ENCODE data around the gene SLC6A11. TPM values are rescaled to one million over a fixed set of nuclear protein-coding genes. Genes with fewer than 3 reads are reported as not detected.

Gene SLC6A11
- total RNA-seq, 1 donor from 2014 or later = not detected

DNA sequence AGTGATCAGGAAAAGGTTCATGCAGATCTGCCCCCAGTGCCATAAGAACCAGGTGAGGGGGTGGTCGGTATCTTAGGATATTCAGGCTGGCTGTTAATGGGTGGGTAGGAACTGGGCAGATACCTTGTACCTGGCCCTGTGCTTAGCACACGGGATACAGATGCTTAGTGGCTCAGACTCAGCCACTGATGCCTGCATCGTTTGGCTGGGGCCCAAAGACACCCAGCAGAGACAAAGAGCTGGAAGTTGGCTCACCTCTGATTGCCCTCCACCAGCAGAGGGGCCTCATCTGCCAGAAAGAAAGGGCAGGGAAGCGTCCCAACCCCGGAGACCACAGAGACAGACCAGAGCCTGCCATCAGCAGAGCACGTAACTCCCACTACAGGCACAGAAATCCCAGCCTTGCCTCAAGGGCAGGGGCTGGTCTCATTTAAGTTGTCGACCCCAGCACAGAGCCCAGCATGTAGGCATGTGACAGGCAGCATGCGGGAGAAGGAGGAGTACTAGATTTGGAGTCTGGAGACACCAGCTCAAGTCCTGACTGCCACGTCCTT lies 112.5 kb downstream of the SLC6A11 start:
- no peak for DNase-seq (ENCODE audit: extremely low read depth, low read depth, low spot score)

- DNase-seq (ENCODE audit: extremely low read depth, low read depth, low spot score) = no peak
Observed at GRCh38 chr3:10928961-10929471, 113.0 kb downstream of the SLC6A11 start.

GRCh38 chr3:10929978-10930665 lies 114.1 kb downstream of the SLC6A11 start:
- DNase-seq (ENCODE audit: extremely low read depth, low read depth, low spot score) = no peak

GRCh38 chr3:10930666-10931040 lies 114.6 kb downstream of the SLC6A11 start:
- DNase-seq (ENCODE audit: extremely low read depth, low read depth, low spot score) = no peak

- no peak for DNase-seq (ENCODE audit: extremely low read depth, low read depth, low spot score)
Observed at GRCh38 chr3:10932596-10932995, 116.6 kb downstream of the SLC6A11 start.

- no peak for DNase-seq (ENCODE audit: extremely low read depth, low read depth, low spot score)
Observed at GRCh38 chr3:10933021-10933420, 117.0 kb downstream of the SLC6A11 start.

DNA sequence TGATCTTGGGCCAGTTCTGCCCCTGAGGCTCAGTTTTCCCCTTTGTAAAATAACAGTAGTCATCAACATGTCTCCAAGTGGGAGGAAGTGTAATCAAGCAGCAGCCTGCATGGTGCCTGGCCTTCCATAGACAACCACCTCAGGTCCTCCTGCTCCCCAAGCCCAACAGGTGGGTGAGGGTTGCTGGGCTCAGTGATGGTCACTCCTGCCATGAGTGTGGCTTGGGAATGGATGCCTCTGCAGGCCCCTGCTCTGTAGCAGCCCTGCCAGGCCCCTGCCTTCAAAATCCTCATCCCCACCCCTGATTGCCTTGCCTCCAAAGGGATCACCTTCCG lies 117.4 kb downstream of the SLC6A11 start:
- no peak for DNase-seq (ENCODE audit: extremely low read depth, low read depth, low spot score)

GRCh38 chr3:10933805-10934481 lies 117.9 kb downstream of the SLC6A11 start:
- DNase-seq (ENCODE audit: extremely low read depth, low read depth, low spot score) = no peak

DNA sequence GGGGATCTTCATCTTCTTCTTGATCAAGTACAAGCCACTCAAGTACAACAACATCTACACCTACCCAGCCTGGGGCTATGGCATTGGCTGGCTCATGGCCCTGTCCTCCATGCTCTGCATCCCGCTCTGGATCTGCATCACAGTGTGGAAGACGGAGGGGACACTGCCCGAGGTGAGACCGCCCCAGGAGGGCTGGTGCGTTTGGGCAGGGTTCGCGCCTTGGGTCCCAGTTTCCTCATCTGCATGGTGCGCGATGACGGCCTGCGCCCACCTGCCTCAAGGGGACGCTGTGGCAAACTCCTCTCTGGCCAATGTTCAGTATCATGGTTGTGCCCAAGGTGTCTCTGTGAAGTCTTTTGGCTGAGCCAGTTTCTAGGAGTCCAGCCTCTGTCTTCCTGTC lies 119.0 kb downstream of the SLC6A11 start:
- DNase-seq (ENCODE audit: extremely low read depth, low read depth, low spot score) = no peak

DNA sequence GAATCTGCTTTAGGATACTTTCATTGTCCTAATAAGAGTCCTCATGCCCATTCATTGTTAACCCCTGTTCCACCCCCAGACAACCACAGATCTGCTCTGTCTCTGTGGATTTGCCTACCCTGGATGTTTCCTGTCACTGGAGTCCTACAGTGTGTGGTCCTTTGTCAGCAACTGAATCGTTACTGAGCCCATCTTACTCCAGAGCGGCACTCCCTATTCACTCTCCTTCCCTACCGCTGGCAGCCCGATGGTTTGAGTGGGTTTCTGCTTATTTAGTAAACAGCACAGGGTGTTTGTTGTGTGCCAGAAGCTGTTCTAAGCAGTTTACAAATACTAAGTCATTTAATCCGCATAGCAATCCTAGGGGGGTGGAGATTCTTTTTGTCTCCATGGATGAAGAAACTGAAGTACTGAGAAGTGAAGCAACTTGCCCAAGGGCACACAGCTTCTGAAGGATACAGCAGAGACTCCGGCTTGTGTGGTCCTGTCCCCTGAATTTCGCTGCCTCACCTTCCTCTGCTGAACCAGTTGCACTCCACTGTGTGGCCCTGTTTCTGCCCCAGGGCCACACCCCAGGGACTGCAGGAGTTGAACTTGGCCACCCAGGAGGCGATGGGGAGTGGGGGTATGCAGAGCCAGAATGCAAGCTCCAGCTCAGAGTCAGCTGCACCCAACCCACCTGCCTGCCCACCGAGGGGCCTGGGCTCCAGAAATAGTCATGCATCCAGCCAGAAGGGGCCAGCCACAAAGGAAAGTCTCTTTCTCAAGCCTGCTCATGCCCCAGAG lies 120.0 kb downstream of the SLC6A11 start:
- no peak for DNase-seq (ENCODE audit: extremely low read depth, low read depth, low spot score)

- DNase-seq (ENCODE audit: extremely low read depth, low read depth, low spot score) = no peak
Observed at GRCh38 chr3:10936686-10937085, 120.7 kb downstream of the SLC6A11 start.

DNA sequence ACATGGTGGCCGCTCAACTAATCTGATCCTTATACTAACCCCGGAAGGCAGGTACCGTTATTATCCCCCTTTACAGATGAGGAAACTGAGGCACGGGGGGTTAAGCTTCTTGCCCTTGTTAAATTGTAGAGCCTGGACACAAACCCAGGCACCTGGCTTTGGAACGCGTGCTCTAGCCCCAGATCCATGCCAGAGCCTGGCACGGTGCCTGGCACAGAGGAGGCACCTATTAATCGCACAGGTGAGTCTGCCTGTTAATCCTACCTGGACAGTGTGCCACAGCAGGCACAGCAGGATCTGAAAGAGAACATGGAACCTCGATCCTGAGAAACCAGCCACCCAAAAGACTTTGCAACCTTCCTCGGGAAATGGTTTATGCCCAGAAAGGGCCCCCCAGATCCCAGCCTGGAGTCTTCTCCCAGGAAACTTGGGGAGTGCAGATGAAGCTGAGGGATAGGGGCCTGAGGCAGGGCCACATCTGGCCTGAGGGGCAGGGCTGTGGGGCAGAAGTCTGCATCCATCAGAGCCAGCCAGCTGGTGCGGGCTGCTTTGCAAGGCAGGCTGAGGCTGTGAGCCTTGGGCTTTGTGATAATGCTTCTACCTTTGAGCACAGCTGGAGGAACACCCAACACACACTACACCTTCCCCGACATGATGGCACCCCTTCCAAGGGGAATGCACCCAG lies 121.3 kb downstream of the SLC6A11 start:
- DNase-seq (ENCODE audit: extremely low read depth, low read depth, low spot score) = no peak

- DNase-seq (ENCODE audit: extremely low read depth, low read depth, low spot score) = no peak
Observed at GRCh38 chr3:10939556-10939955, 123.5 kb downstream of the SLC6A11 start.

DNA sequence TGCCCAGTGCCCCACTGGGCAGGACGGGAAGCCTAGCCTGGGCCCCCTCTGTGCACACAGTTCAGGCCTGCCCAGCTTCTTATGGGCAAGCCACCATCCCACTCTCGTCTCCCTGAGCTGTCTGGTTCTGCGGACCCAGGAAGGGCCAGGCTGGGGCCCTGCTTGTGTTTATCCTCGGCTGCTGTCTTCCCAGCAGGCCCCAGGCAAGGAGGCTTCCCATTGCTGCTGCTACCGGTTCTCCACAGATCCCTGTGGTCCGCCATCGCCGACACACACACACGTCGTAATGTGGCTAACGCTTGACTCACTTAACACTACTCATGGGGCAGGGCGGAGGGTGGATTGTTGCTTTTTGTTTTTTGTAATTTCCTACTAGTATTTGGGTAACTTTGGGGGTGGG lies 124.1 kb downstream of the SLC6A11 start:
- no peak for DNase-seq (ENCODE audit: extremely low read depth, low read depth, low spot score)

DNA sequence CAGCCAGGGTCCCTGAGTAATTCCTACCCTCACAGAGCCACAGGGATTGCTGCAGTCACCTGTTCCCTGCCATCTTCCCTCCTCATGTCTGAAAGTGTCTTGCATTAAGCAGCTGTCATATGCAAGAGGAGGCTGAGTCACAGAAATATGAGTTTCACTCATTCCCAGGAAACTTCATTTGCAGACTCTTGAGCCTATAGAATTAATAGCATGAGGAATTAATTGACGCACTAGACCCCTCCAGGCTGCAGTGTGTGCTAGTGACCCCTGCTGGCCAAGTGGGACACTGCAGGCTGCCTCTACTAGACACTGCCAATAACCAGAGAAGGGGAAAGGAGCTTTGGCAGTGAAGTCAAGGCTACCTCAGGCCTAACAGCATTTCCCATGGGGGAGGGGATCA lies 125.9 kb downstream of the SLC6A11 start:
- no peak for DNase-seq (ENCODE audit: extremely low read depth, low read depth, low spot score)

- DNase-seq (ENCODE audit: extremely low read depth, low read depth, low spot score) = no peak
Observed at GRCh38 chr3:10942690-10943205, 126.7 kb downstream of the SLC6A11 start.

DNA sequence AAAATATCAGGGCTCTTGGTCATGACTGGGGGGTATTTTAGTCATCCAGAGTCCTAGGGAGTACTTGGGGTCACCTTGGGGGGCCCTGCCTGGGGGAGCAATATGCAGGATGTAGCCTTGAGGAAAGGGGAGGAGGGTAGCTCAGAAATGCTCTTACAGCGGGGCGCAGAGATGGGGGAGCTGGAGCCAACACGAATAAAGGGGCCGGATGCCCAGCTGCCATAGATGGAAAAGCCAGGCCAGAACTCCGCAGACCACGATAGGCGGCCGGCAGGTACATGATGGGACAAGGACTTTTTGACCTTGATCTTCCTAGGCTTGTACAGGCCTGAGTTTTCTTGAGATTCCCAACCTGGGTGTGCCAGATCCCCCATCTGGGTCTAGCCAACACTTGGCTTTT lies 128.8 kb downstream of the SLC6A11 start:
- no peak for DNase-seq (ENCODE audit: extremely low read depth, low read depth, low spot score)

GRCh38 chr3:10945683-10946287 lies 129.8 kb downstream of the SLC6A11 start:
- DNase-seq (ENCODE audit: extremely low read depth, low read depth, low spot score) = no peak

GRCh38 chr3:10946526-10946925 lies 130.5 kb downstream of the SLC6A11 start:
- no peak for DNase-seq (ENCODE audit: extremely low read depth, low read depth, low spot score)

GRCh38 chr3:10948326-10948725 lies 132.3 kb downstream of the SLC6A11 start:
- no peak for DNase-seq (ENCODE audit: extremely low read depth, low read depth, low spot score)

Data from glomerular endothelial cell (primary cell).